ENCODE data around the gene HYI. TPM values are rescaled to one million over a fixed set of nuclear protein-coding genes. Genes with fewer than 3 reads are reported as not detected.
A peak's percentile ranks its signal among the peaks of the same experiment; 100 is the strongest.

Gene HYI
- total RNA-seq, 1 donor from 2014 or later = 63.6 TPM

DNA sequence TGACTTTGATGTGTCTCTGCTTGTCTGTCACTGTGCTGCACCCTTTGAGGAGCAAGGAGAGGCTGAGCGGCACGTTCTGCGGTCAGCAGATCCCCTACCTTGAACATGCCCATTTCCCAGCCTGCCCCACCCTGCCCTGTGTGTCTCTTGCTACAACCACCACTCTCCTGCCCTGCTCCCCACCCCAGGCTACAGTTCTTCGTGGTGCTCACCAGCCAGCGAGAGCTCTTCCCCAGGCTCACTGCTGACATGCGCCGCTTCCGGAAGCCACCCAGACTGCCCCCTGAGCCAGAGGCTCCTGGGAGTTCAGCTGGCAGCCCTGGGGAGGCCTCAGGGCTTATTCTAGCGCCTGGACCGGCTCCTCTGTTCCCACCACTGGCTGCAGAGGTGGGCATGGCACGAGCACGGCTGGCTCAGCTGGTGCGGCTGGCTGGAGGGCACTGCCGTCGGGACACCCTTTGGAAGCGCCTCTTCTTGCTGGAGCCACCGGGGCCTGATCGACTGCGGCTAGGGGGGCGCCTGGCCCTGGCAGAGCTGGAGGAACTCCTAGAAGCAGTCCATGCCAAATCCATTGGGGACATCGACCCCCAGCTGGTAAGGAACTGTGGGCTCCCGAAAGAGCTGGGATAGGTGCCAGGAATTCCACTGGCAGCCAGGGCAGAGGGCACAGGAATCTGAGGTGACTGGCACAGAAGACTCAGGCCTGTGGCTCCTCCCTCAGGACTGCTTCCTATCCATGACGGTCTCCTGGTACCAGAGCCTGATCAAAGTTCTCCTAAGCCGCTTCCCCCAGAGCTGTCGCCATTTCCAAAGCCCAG, 5.6 kb downstream of the HYI start:
- intact Hi-C loops (cut with DNase I) = no loop called here
- DNase-seq (ENCODE audit: low spot score) = peak; percentile 58
- ATAC-seq = no peak

DNA sequence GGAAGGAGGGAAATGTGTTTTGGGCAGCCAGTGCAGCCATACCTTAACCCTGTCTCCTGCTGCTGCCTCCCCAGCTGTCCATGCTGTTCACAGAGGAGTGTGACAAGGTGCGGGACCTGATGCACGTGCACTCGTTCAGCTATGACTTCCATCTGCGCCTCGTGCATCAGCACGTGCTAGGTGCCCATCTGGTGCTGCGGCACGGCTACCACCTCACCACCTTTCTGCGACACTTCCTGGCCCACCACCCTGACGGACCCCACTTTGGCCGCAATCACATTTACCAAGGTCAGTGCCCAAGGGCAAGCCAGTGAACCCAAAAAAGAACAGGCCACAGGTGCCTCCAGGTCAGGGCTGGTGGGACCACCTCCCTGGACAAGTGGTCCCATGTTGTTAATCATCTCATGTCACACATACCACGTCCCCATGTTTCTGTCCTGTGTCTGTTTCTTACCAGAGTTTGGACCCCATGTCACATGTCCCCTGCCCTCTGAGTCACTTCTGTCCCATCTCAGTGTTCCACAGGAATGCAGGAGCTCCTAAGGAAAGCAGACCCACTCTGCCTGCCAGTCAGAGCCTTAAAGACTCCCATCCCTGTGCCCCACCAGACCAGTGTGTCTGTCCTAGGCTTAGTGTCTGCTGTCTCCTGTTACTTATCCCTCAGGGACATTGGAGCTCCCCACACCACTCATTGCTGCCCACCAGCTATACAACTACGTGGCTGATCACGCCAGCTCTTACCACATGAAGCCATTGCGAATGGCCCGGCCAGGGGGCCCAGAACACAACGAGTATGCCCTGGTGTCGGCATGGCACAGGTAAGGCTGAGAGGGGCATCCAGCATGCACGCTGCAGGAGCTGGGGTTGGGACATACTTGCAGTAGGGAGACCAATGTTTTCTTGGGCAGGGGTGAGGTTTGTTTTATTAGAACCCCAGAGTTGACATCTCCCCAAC, 6.6 kb downstream of the HYI start:
- intact Hi-C loops (cut with DNase I) = no loop called here
- DNase-seq (ENCODE audit: low spot score) (peak; percentile 51), ATAC-seq (no peak)

DNA sequence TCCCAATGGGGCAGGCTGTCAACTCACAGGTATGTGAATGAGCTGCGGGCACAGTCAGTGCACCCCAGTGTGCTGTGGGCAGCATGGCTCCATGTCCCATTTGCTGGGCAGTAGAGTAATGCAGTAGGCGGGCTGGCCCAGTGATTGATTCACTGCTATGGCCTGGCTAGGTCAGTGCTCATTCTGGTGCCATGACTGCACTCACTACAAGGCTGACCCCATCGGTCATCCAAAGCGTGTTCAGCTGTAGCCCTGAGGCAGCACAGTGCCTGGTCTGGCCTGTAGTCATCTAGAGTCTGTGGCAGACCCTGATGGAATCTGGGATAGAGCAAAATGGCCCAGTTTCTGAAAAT, 7.4 kb downstream of the HYI start:
- peak; percentile 40 for DNase-seq (ENCODE audit: low spot score)
- no peak for ATAC-seq
- intact Hi-C loops (cut with DNase I) = no loop called here

DNA sequence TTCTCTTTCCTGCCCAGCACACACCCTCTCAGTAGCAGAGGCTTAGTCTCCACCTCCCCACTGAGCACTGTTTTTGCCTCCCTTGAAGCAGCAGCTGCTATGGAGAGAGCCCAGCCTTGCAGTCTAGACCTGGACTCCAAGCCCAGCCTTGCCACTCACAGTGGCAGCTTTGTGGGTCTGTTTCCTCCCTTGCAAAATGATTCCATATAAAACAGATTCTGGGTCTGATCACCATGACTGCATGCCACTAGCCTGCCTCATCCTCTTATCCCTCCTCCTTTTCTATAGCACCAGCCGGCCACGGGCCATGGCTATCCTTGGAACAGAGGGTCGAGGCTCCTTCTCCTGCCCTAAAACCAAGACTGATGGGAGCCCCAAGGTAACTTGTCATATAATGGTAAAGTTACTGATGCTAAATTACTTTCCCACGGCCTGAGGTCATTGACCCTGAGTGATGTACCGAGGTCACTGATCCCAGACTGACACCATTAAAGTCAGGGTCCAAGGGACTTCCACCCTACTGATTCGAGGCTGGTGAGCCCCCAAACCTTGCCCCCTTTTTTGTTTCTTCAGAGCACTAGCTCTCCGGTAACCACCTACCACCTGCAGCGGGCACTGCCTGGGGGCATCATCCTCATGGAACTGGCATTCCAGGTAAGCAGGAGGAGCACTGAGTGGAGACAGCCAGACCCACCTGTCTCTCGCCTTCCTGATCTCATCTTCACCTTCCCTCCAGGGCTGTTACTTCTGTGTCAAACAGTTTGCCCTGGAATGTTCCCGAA, 7.9 kb downstream of the HYI start:
- intact Hi-C loops (cut with DNase I) = no loop called here
- ATAC-seq (no peak), DNase-seq (ENCODE audit: low spot score) (peak; percentile 38)

DNA sequence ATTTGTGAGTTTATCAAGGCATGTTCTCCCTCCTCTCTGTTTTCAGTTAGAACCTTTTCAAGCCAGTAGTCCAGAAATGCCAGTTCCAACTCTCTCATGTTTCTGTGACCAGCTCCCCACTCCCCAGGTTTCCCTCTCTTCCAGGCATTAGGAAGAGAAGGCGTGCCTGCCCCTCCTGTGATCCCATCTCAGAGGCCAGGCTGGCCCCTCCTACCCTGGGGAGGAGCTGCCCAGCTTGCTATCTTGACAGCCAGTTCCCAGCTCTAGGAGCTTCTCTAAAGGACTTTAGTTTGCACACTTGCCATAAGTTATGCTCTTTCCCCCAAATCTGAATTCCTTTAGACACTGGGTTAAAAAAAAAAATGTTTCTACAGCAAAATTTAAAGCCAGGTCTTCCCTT, 8.9 kb downstream of the HYI start:
- ATAC-seq = no peak
- DNase-seq (ENCODE audit: low spot score) = peak; percentile 21
- intact Hi-C loops (cut with DNase I) = no loop called here

DNA sequence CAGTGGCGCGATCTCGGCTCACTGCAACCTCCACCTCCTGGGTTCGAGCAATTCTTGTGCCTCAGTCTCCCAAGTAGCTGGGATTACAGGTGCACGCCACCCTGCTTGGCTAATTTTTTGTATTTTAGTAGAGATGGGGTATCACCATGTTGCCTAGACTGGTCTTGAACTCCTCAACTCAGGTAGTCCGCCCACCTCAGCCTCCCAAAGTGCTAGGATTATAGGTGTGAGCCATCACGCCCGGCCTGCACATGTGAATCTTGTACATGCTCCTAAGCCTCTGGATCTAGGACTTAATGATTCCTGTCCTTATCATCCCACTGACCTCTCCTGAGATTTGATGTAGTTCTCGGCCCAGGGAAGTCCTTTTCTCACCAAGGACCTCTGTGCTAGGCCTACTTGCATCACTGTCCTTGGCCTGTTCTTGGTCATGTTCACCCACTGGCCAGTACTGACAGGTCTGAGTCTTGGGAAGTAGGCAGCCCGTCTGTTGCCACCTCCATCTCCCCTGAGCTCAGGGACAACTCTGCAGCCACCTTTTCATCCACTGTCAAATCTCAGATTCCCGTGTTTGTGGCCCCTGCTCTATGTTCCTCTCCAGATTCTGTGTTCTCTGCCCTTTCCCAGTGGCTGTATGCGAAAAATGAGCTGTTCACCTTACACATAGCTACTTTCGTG, 9.4 kb downstream of the HYI start:
- peak; percentile 28 for DNase-seq (ENCODE audit: low spot score)
- intact Hi-C loops (cut with DNase I) = no loop called here
- ATAC-seq = no peak

DNA sequence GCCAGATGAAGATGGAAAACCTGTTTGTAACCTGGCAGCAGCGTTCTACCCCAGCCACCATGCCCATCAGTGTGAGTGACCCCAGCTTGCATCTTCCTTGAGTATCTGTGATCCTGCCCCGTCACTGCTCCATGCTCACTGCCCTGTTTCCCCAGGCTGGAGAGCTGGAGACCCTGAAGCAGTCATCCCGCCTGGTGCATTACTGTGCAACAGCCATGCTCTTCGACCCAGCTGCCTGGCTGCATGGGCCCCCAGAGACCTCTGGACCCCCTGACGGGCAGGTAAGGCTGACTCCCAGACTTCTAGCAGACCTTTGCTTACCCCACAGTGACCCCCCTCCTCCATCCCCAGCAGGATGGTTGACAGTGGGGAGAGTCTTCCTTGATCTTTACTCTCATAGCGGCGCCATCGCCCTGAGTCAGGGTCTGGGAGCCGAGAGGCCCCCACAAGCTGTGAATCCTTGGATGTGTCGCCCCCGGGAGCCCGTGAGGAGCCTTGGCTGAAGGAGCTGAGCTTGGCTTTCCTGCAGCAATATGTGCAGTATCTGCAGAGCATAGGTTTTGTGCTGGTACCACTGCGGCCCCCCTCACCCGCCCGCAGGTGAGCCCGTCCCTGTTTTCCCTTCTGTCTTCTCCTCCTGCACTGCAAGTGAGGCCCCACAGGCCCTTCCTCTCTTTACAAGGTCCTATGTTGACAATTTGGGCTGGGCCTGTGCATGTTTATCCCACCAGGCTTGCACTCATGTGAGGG, 10.4 kb downstream of the HYI start:
- intact Hi-C loops (cut with DNase I) = no loop called here
- ATAC-seq = no peak
- peak; percentile 54 for DNase-seq (ENCODE audit: low spot score)

DNA sequence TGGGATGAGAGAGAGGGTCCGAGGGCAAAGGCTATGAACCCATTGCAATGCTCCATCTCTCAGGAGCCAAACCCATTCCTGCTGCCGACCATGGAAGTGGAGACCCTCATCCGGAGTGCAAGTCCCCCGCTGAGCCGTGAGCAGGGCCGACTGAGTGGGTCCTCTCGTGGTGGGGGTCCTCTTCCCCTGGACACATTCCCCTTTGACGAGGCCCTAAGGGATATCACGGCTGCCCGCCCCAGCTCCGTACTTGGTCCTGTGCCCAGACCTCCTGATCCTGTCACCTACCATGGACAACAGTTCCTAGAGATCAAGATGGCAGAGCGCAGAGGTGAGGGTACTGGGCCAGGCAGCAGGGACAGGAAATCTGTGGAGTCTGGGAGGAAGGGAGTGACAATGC, 11.0 kb downstream of the HYI start:
- intact Hi-C loops (cut with DNase I) = no loop called here
- peak; percentile 54 for DNase-seq (ENCODE audit: low spot score)
- ATAC-seq = no peak

DNA sequence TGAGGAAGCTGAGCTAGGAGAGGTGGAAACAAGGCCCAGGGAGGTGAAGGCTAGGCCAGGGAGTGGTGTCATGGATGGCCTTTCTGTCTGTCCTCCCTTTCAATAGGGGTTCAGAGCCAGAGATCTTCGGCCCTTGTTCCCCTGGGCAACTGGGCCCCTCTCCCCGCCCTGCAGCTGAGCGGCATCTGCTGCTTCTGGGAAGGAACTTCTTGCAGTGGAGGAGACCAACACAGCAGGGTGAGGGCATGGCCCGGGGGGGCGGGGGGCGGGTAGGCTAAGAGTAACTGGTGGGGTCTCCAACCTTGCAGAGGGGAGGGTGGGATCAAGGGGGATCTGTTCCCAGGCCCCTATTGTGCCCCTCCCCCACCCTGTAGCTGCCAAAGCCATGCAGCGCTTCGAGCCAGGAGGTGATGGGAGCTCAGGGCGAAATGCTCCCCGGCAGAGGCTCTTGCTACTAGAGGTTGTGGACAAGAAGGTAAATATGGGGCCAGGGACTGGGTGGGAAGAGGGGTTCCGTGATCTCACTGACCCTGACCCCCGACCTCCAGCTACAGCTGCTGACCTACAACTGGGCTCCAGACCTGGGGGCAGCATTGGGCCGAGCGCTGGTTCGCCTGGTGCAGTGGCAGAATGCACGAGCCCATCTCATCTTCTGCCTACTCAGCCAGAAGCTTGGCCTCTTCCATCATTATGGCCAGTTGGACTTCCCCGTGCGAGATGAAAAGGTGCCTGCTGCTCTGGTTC, 11.7 kb downstream of the HYI start:
- DNase-seq (ENCODE audit: low spot score) (peak; percentile 55), ATAC-seq (no peak)
- intact Hi-C loops (cut with DNase I) = no loop called here

DNA sequence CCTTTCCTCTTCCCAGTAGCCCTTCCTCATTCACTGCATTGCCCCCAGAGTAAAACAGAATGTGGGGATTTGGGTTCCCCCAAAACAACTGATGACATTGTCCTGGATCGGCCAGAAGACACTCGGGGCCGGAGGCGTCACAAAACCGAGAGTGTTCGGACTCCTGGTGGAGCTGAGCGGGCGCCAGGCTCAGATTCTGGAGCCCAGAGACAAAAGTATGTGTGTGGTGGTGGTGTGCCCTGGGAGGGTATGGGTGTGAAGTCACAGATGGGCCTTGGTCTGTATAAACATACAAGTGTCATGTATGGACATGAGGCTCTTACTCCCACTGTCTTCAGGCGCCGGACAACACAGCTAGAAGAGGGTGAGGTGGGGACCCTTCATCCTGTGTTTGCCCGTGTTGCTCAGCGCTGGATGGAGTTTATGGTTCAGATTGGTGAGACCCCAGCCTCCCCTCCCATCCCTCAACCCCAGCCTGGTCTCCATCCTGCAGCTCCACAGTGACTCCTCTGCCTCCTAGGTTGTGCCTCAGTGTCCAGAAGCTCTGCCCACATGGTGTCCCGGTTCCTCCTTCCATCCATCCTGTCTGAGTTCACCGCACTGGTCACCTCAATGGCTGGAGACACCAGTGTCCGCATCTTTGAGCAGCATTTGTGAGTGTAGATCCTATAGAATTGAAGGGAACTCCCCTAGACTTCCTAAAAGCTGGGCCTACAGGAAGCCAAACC, 12.4 kb downstream of the HYI start:
- DNase-seq (ENCODE audit: low spot score) (peak; percentile 60), ATAC-seq (no peak)
- intact Hi-C loops (cut with DNase I) = no loop called here

DNA sequence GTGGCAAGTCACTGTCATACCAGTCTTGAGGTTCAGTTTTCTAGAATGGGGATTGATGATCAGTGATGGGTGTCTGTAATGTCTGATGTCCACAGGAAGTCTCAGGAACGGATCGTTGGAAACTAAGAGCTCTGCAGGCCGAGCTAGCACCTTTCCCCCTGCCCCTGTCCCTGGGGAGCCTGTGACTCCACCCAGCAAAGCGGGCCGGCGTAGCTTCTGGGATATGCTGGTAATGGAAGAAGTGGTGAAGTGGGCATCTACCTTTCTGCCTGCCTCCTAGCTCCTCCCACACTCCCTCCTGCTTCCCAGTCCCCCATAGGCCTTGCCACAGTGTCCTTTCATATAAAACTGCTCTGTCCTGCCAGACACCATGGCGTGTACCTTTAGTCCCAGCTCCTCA, 13.4 kb downstream of the HYI start:
- intact Hi-C loops (cut with DNase I) = no loop called here
- peak; percentile 49 for DNase-seq (ENCODE audit: low spot score)
- ATAC-seq = no peak

DNA sequence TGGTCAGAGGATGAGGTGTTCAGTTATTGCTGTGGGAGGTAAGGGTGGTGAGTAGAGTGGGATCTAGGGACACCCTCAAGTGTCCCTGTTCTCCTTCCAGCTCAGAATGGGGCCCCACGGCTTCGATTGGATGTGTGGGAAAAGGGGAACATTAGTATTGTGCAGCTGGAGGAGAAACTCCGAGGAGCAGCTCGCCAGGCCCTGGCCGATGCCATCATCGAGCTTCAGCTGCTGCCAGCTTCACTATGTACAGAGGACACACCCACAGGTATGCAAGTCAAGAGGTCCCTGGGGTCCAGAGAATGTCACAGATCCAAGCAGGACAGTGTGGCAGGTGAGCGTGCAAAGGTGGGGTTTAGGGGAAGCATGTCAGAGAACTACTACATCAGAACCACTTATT, 13.9 kb downstream of the HYI start:
- intact Hi-C loops (cut with DNase I) = no loop called here
- DNase-seq (ENCODE audit: low spot score) (peak; percentile 36), ATAC-seq (no peak)

DNA sequence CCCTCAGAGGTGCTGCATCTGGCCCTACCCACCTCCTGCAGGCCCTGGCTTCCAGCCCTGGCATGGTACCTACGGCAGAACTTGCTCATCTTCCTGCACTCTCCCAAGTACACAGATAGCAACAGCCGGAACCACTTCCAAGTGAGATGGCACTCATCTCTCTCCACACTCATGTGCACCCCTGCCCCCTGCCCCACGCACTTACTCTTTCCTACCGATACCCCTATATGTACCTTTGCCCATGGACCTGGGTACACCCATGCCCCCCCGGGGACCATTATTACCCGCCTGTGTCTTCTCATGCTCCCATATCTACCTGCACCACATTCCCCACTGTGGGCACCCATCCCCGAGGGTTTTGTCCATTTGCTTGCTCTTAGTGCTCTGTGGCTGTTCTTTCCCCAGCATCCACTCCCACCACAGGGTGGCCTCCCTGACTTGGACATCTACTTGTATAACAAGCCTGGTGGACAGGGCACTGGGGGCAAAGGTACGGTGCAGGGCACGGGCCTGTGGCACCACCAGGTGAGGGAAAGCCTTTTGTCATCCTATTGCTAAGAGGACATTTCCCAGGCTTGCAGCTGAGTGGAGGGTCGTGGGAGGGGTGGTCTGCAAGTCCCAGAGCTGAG, 14.7 kb downstream of the HYI start:
- DNase-seq (ENCODE audit: low spot score) = peak; percentile 53
- intact Hi-C loops (cut with DNase I) = no loop called here
- ATAC-seq = no peak

DNA sequence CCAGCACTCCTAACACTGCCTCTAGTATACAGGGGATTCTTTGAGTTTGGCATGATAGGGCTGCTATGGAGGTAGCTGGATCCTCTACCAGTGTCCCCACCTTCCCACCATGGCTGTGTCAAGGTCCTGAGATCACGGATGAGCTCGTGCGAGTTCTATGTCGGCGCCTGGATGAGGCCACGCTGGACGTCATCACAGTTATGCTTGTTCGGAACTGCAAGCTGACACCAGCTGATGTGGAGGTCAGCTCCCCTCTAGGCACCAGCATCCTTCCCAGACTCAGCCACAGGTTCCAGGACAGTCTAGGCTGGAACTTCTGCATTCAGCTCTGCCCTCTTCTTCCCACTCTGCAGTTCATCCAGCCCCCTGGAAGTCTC, 15.2 kb downstream of the HYI start:
- no peak for ATAC-seq
- intact Hi-C loops (cut with DNase I) = no loop called here
- DNase-seq (ENCODE audit: low spot score) = no peak

DNA sequence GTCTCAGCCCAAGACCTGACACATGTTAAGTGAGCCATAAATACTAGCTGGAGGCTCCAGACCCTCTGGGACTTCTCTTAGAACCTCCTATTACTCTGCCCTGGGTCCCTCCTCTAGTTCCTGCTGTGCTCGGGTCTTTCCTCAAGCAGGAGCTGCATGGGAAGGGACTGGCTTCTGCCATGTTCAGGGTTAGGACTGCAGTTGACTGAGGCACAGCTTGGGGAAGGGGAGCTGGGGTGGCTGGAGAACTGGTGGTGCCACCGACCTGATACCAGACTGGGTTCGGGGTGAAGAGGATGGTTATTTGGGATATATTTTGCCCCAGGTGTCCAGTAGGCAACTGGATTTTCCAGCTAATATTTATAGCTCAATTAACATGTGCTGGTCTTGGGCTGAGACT, 15.7 kb downstream of the HYI start:
- ATAC-seq (no peak), DNase-seq (ENCODE audit: low spot score) (peak; percentile 30)
- intact Hi-C loops (cut with DNase I) = no loop called here

All from sciatic nerve (tissue), 2 donors.